Measurements from ENCODE around the gene NKIRAS2. TPM values are rescaled to one million over a fixed set of nuclear protein-coding genes. Genes with fewer than 3 reads are reported as not detected.
A peak's percentile ranks its signal among the peaks of the same experiment; 100 is the strongest.

Gene NKIRAS2
- polyA plus RNA-seq, 1 of the 3 experiments (the other 2 are of a cell fraction), result 91.8 TPM

GRCh38 chr17:42072323-42073187 lies 52.7 kb downstream of the NKIRAS2 start:
- WGBS (ENCODE audit: low lambda C conversion rate), result 39% methylated on average over 20 of the region's 67 CpGs
- Histone ChIP-seq H3K79me2 (ENCODE audit: insufficient read depth) (no peaks in the 10 kb centered on the region), H3K4me1 (ENCODE audit: control insufficient read depth in 1 of 2, insufficient read depth in 2 of 2, low read depth in 1 of 2, low read length in 1 of 2) (peaks cover 0 to 9% of the 10 kb centered on the region in 2 experiments; a peak in 1 of 4 replicates), H3K36me3 (replicated peaks in 1 of 2; ENCODE audit: control insufficient read depth in 1 of 2, insufficient read depth in 2 of 2, low read length in 1 of 2) (no peaks in the 10 kb centered on the region), H3K4me2 (peak overlapping the region; percentile 52), H3K27me3 (ENCODE audit: insufficient read depth) (no peaks in the 10 kb centered on the region), H3K27ac (ENCODE audit: low read depth in 2 of 2, low read length in 1 of 2) (no peak overlapping the region), H2AFZ (ENCODE audit: low read depth) (peak overlapping the region; percentile 51; the same call in 1 of the 2 replicates), H3F3A (replicated peaks; ENCODE audit: insufficient read depth) (peaks cover 6% of the 10 kb centered on the region), H3K4me3 (ENCODE audit: low read depth in 2 of 2, low read length in 1 of 2) (peak overlapping the region in 1 of 2 experiments; percentile 42; a peak in 2 of 4 replicates), H3K9me3 (no peaks in the 10 kb centered on the region), H4K20me1 (ENCODE audit: insufficient read depth) (no peaks in the 10 kb centered on the region), H3K9ac (no peak overlapping the region), H3K9me2 (no peaks in the 10 kb centered on the region)
- POLR2A ChIA-PET, result no interaction called here
- TF ChIP-seq FOXJ3 (CRISPR knock-in tag; IDR thresholded peaks at IDR 0.05), result no peak
- no peak for TF ChIP-seq EZH2phosphoT487 (IDR thresholded peaks at IDR 0.05; ENCODE audit: borderline replicate concordance, low read depth)
- TF ChIP-seq USF2 (IDR thresholded peaks at IDR 0.05; ENCODE audit: borderline replicate concordance, low read depth, low read length), result no peak
- TF ChIP-seq NRF1 (IDR thresholded peaks at IDR 0.05; ENCODE audit: low read depth, low read length), result no peak
- TF ChIP-seq FOSL2 (IDR thresholded peaks at IDR 0.05; ENCODE audit: borderline replicate concordance, low read depth), result no peak
- CTCF ChIA-PET, result interaction anchor here (0.6 to 4.5 kb wide), 17 partner anchors 9 to 113 kb away, joined by 3 to 20 read pairs (median 5); partner anchors contain the start of gene NKIRAS2
- DNase-seq, result peak; percentile 83

Other genes with a start within 250 kb of the NKIRAS2 start
- gene JUP, start 233.4 kb upstream of the NKIRAS2 start, polyA plus RNA-seq (2012; rRNA removed), result 9.3 and 13.0 TPM in 2 replicates
- 55.5 and 88.3 TPM in 2 replicates for gene P3H4, start 208.1 kb upstream of the NKIRAS2 start, polyA plus RNA-seq (2012; rRNA removed)
- 360 and 377 TPM in 2 replicates for gene FKBP10, start 207.1 kb upstream of the NKIRAS2 start, polyA plus RNA-seq (2012; rRNA removed)
- gene NT5C3B, start 183.9 kb upstream of the NKIRAS2 start, polyA plus RNA-seq (2012; rRNA removed), result 87.4 and 98.0 TPM in 2 replicates
- 0.02 and 0.03 TPM in 2 replicates for gene KLHL10, start 182.3 kb upstream of the NKIRAS2 start, polyA plus RNA-seq (2012; rRNA removed)
- gene KLHL11, start 154.7 kb upstream of the NKIRAS2 start, polyA plus RNA-seq (2012; rRNA removed), result 2.6 and 3.0 TPM in 2 replicates
- 161 and 163 TPM in 2 replicates for gene ACLY, start 101.1 kb upstream of the NKIRAS2 start, polyA plus RNA-seq (2012; rRNA removed)
- 1.1 and 1.6 TPM in 2 replicates for gene ODAD4, start 89.5 kb upstream of the NKIRAS2 start, polyA plus RNA-seq (2012; rRNA removed)
- gene CNP, start 53.3 kb upstream of the NKIRAS2 start, polyA plus RNA-seq (2012; rRNA removed), result 44.8 and 54.8 TPM in 2 replicates
- 38.8 and 48.5 TPM in 2 replicates for gene DNAJC7, start 2.7 kb upstream of the NKIRAS2 start, polyA plus RNA-seq (2012; rRNA removed)
- gene C17orf113, start 30.5 kb downstream of the NKIRAS2 start, polyA plus RNA-seq (2012; rRNA removed), result 0.44 and 0.52 TPM in 2 replicates
- gene ZNF385C, start 78.4 kb downstream of the NKIRAS2 start, polyA plus RNA-seq (2012; rRNA removed), result 0.05 and 0.13 TPM in 2 replicates
- 1.2 and 1.6 TPM in 2 replicates for gene DHX58, start 92.6 kb downstream of the NKIRAS2 start, polyA plus RNA-seq (2012; rRNA removed)
- gene KAT2A, start 101.3 kb downstream of the NKIRAS2 start, polyA plus RNA-seq (2012; rRNA removed), result 45.1 and 58.6 TPM in 2 replicates
- 0.03 and 0.05 TPM in 2 replicates for gene HSPB9, start 102.7 kb downstream of the NKIRAS2 start, polyA plus RNA-seq (2012; rRNA removed)
- gene RAB5C, start 134.9 kb downstream of the NKIRAS2 start, polyA plus RNA-seq (2012; rRNA removed), result 257 and 285 TPM in 2 replicates
- 0.46 and 0.57 TPM in 2 replicates for gene KCNH4, start 161.1 kb downstream of the NKIRAS2 start, polyA plus RNA-seq (2012; rRNA removed)
- gene HCRT, start 165.4 kb downstream of the NKIRAS2 start, polyA plus RNA-seq (2012; rRNA removed), result not detected in 2 replicates
- gene GHDC, start 174.4 kb downstream of the NKIRAS2 start, polyA plus RNA-seq (2012; rRNA removed), result 15.8 and 18.0 TPM in 2 replicates

Data from SK-N-SH (cell line).